Measurements from ENCODE around the gene CNKSR3. TPM values are rescaled to one million over a fixed set of nuclear protein-coding genes. Genes with fewer than 3 reads are reported as not detected.

Gene CNKSR3
- total and polyA plus RNA-seq, 4 donors, result 4.9 to 17.0 (median 8.8) TPM

- 35% methylated on average over 4 of the region's 8 CpGs for WGBS (ENCODE audit: insufficient coverage)
- Histone ChIP-seq H3K9me3 (ENCODE audit: control insufficient read depth, insufficient read depth, low read length) (peaks cover 3% of the 10 kb centered on the region), H3K36me3 (ENCODE audit: control insufficient read depth, insufficient read depth, low read length) (peaks cover 5% of the 10 kb centered on the region), H3K27me3 (ENCODE audit: control insufficient read depth, insufficient read depth, low read length) (no peaks in the 10 kb centered on the region), H3K27ac (ENCODE audit: low read depth, low read length) (no peak overlapping the region), H3K4me3 (ENCODE audit: low read depth, low read length) (no peak overlapping the region), H3K4me1 (ENCODE audit: control insufficient read depth, insufficient read depth, low read length) (peaks cover 4% of the 10 kb centered on the region)
- no peak for DNase-seq (ENCODE audit: low read depth in 4 of 6, low spot score in 6 of 6)
Measured at GRCh38 chr6:154433477-154434241, 76.8 kb downstream of the CNKSR3 start.

- Histone ChIP-seq H3K4me1 (ENCODE audit: control insufficient read depth, insufficient read depth, low read length) (peaks cover 4% of the 10 kb centered on the region), H3K27ac (ENCODE audit: low read depth, low read length) (no peak overlapping the region), H3K27me3 (ENCODE audit: control insufficient read depth, insufficient read depth, low read length) (no peaks in the 10 kb centered on the region), H3K36me3 (ENCODE audit: control insufficient read depth, insufficient read depth, low read length) (peaks cover 5% of the 10 kb centered on the region), H3K4me3 (ENCODE audit: low read depth, low read length) (no peak overlapping the region), H3K9me3 (ENCODE audit: control insufficient read depth, insufficient read depth, low read length) (peaks cover 3% of the 10 kb centered on the region)
- DNase-seq (ENCODE audit: low read depth in 4 of 6, low spot score in 6 of 6), result no peak
- WGBS (ENCODE audit: insufficient coverage), result no CpG with 5 or more reads among the region's 3 CpGs
Measured at GRCh38 chr6:154432533-154433476, 77.7 kb downstream of the CNKSR3 start.

GRCh38 chr6:154430481-154430919 lies 80.0 kb downstream of the CNKSR3 start:
- H3K4me1 ChIP-seq (ENCODE audit: control insufficient read depth, insufficient read depth, low read length), result peaks cover 4% of the 10 kb centered on the region
- no peak overlapping the region for H3K4me3 ChIP-seq (ENCODE audit: low read depth, low read length)
- H3K27ac ChIP-seq (ENCODE audit: low read depth, low read length), result no peak overlapping the region
- no peak for DNase-seq (ENCODE audit: low read depth in 4 of 6, low spot score in 6 of 6)
- peaks cover 3% of the 10 kb centered on the region for H3K9me3 ChIP-seq (ENCODE audit: control insufficient read depth, insufficient read depth, low read length)
- peaks cover 3% of the 10 kb centered on the region for H3K36me3 ChIP-seq (ENCODE audit: control insufficient read depth, insufficient read depth, low read length)
- H3K27me3 ChIP-seq (ENCODE audit: control insufficient read depth, insufficient read depth, low read length), result no peaks in the 10 kb centered on the region
- WGBS (ENCODE audit: insufficient coverage), result no CpG with 5 or more reads among the region's 1 CpG

- DNase-seq (ENCODE audit: low read depth in 4 of 6, low spot score in 6 of 6), result no peak
- Histone ChIP-seq H3K4me1 (ENCODE audit: control insufficient read depth, insufficient read depth, low read length) (peaks cover 4% of the 10 kb centered on the region), H3K27me3 (ENCODE audit: control insufficient read depth, insufficient read depth, low read length) (no peaks in the 10 kb centered on the region), H3K9me3 (ENCODE audit: control insufficient read depth, insufficient read depth, low read length) (peaks cover 3% of the 10 kb centered on the region), H3K36me3 (ENCODE audit: control insufficient read depth, insufficient read depth, low read length) (peaks cover 2% of the 10 kb centered on the region), H3K27ac (ENCODE audit: low read depth, low read length) (no peak overlapping the region), H3K4me3 (ENCODE audit: low read depth, low read length) (no peak overlapping the region)
- 88% methylated on average over 2 of the region's 5 CpGs for WGBS (ENCODE audit: insufficient coverage)
Measured at GRCh38 chr6:154429711-154430110, 80.8 kb downstream of the CNKSR3 start.

- Histone ChIP-seq H3K9me3 (ENCODE audit: control insufficient read depth, insufficient read depth, low read length) (peaks cover 3% of the 10 kb centered on the region), H3K27ac (ENCODE audit: low read depth, low read length) (no peak overlapping the region), H3K4me3 (ENCODE audit: low read depth, low read length) (no peak overlapping the region), H3K4me1 (ENCODE audit: control insufficient read depth, insufficient read depth, low read length) (peaks cover 4% of the 10 kb centered on the region), H3K27me3 (ENCODE audit: control insufficient read depth, insufficient read depth, low read length) (no peaks in the 10 kb centered on the region), H3K36me3 (ENCODE audit: control insufficient read depth, insufficient read depth, low read length) (peaks cover 2% of the 10 kb centered on the region)
- no peak for DNase-seq (ENCODE audit: low read depth in 4 of 6, low spot score in 6 of 6)
- 100% methylated on average over 1 of the region's 3 CpGs for WGBS (ENCODE audit: insufficient coverage)
Measured at GRCh38 chr6:154428897-154429296, 81.6 kb downstream of the CNKSR3 start.

- Histone ChIP-seq H3K27ac (ENCODE audit: low read depth, low read length) (no peak overlapping the region), H3K4me1 (ENCODE audit: control insufficient read depth, insufficient read depth, low read length) (no peaks in the 10 kb centered on the region), H3K4me3 (ENCODE audit: low read depth, low read length) (no peak overlapping the region), H3K36me3 (ENCODE audit: control insufficient read depth, insufficient read depth, low read length) (peaks cover 2% of the 10 kb centered on the region), H3K9me3 (ENCODE audit: control insufficient read depth, insufficient read depth, low read length) (peaks cover 3% of the 10 kb centered on the region), H3K27me3 (ENCODE audit: control insufficient read depth, insufficient read depth, low read length) (no peaks in the 10 kb centered on the region)
- peak in 1 of 6 donors; percentile 13 for DNase-seq (ENCODE audit: low read depth in 4 of 6, low spot score in 6 of 6)
Measured at GRCh38 chr6:154427446-154427845, 83.0 kb downstream of the CNKSR3 start.

- Histone ChIP-seq H3K4me3 (ENCODE audit: low read depth, low read length) (no peak overlapping the region), H3K27me3 (ENCODE audit: control insufficient read depth, insufficient read depth, low read length) (no peaks in the 10 kb centered on the region), H3K27ac (ENCODE audit: low read depth, low read length) (no peak overlapping the region), H3K4me1 (ENCODE audit: control insufficient read depth, insufficient read depth, low read length) (no peaks in the 10 kb centered on the region), H3K9me3 (ENCODE audit: control insufficient read depth, insufficient read depth, low read length) (peaks cover 3% of the 10 kb centered on the region), H3K36me3 (ENCODE audit: control insufficient read depth, insufficient read depth, low read length) (peaks cover 3% of the 10 kb centered on the region)
- WGBS (ENCODE audit: insufficient coverage), result 83% methylated on average over 1 of the region's 1 CpG
- peak in 1 of 6 donors; percentile 24 for DNase-seq (ENCODE audit: low read depth in 4 of 6, low spot score in 6 of 6)
Measured at GRCh38 chr6:154426997-154427396, 83.5 kb downstream of the CNKSR3 start.

- no peak for DNase-seq (ENCODE audit: low read depth in 4 of 6, low spot score in 6 of 6)
- no peaks in the 10 kb centered on the region for H3K4me1 ChIP-seq (ENCODE audit: control insufficient read depth, insufficient read depth, low read length)
- WGBS (ENCODE audit: insufficient coverage), result 100% methylated on average over 3 of the region's 4 CpGs
- peaks cover 6% of the 10 kb centered on the region for H3K36me3 ChIP-seq (ENCODE audit: control insufficient read depth, insufficient read depth, low read length)
- H3K27ac ChIP-seq (ENCODE audit: low read depth, low read length), result no peak overlapping the region
- H3K4me3 ChIP-seq (ENCODE audit: low read depth, low read length), result no peak overlapping the region
- H3K27me3 ChIP-seq (ENCODE audit: control insufficient read depth, insufficient read depth, low read length), result no peaks in the 10 kb centered on the region
- no peaks in the 10 kb centered on the region for H3K9me3 ChIP-seq (ENCODE audit: control insufficient read depth, insufficient read depth, low read length)
Measured at GRCh38 chr6:154425034-154425433, 85.5 kb downstream of the CNKSR3 start.

- Histone ChIP-seq H3K36me3 (ENCODE audit: control insufficient read depth, insufficient read depth, low read length) (peaks cover 3% of the 10 kb centered on the region), H3K9me3 (ENCODE audit: control insufficient read depth, insufficient read depth, low read length) (no peaks in the 10 kb centered on the region), H3K4me3 (ENCODE audit: low read depth, low read length) (no peak overlapping the region), H3K27ac (ENCODE audit: low read depth, low read length) (no peak overlapping the region), H3K27me3 (ENCODE audit: control insufficient read depth, insufficient read depth, low read length) (no peaks in the 10 kb centered on the region), H3K4me1 (ENCODE audit: control insufficient read depth, insufficient read depth, low read length) (peaks cover 12% of the 10 kb centered on the region)
- WGBS (ENCODE audit: insufficient coverage), result 97% methylated on average over 3 of the region's 8 CpGs
- no peak for DNase-seq (ENCODE audit: low read depth in 4 of 6, low spot score in 6 of 6)
Measured at GRCh38 chr6:154414021-154414813, 96.3 kb downstream of the CNKSR3 start.

All from spinal cord (tissue), 10 donors.